ENCODE data around the gene PADI6.

Gene PADI6

DNA sequence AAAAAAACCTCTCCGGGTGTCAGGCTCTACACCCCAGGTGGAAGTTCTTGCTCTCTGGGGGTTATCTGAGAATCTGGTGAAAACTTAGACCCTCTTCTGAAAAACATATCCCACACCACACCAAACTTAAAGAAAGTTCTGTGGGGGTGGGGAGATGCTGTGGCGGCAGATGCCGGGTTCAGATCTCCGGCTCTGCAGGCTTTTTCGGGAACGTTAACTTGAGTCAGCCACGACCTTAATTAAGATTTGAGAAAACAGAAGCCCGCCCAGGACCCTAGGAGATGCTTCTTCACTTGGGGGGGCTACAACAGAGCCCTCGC, 65.2 kb downstream of the PADI6 start:
- no peak for DNase-seq

GRCh38 chr1:17437580-17438317, 65.8 kb downstream of the PADI6 start:
- DNase-seq: peak; percentile 36

- peak; percentile 53 for DNase-seq
Observed at GRCh38 chr1:17438318-17439249, 66.6 kb downstream of the PADI6 start.

DNA sequence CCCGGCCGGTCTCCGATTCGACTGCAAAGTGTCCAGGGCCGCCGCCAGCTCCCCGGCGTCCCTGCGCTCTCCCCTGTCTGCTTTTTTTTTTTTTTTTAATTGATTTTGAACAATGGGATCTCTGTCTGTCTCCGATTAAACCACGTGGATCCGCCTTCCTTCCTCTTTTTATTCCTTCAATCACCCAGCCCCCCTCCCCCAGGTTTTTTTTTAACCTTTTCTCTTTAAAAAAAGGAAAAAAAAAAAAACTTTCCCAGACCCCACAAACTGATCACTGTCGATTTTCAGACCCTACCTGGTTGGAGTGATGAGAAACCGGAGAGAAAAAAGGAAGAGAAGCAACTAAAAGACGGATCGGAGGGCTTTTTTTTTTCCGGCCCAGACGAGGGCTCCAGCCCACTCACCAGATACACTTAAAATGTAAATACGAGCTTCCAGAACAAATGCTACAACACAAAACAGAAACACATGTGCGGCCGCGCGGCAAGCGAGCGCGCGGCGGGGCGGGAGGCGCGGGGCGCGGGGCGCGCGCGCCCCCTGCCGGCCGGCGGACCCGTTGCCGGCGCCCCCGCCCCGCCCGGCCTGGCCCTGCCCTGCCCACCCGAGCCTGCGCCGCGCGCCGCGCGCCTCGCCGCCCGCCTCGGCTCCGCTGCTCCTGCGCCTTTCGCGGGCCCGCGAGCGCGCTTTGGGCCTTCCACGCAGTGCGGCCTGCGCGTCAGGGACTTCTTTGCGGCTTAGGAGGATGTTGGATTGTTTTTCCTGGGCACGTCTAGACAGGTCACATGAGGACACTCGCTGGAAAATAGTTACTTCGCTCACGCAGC, 67.5 kb downstream of the PADI6 start, which contains the start of gene RCC2:
TSS of gene RCC2 (minus strand) at position 428 of the 824 bp plus-strand sequence. CDS start 1,163 bp downstream, outside the sequence.
- DNase-seq: peak; percentile 79

- DNase-seq: no peak
Observed at GRCh38 chr1:17440074-17440826, 68.3 kb downstream of the PADI6 start.

- no peak for DNase-seq
Observed at GRCh38 chr1:17440827-17441168, 68.8 kb downstream of the PADI6 start.

GRCh38 chr1:17441265-17441992, 69.4 kb downstream of the PADI6 start:
- DNase-seq: peak; percentile 88

DNA sequence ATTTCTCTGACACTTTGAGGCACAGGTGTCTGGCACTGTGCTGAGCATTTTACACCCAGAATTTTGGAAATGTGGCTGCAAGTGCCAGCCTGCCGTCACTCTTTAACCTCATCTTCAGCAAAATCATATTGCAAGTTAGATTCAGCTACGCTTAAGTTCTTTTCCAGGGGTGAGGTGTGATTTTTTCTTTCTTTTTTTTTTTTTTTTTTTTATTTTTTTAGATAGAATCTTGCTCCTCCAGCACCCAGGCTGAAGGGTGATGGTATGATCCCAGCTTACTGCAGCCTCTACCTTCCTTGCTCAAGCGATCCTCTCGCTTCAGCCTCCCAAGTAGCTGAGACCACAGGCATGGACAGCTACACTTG, 70.0 kb downstream of the PADI6 start:
- no peak for DNase-seq

GRCh38 chr1:17442841-17443240, 70.8 kb downstream of the PADI6 start:
- DNase-seq: no peak

DNA sequence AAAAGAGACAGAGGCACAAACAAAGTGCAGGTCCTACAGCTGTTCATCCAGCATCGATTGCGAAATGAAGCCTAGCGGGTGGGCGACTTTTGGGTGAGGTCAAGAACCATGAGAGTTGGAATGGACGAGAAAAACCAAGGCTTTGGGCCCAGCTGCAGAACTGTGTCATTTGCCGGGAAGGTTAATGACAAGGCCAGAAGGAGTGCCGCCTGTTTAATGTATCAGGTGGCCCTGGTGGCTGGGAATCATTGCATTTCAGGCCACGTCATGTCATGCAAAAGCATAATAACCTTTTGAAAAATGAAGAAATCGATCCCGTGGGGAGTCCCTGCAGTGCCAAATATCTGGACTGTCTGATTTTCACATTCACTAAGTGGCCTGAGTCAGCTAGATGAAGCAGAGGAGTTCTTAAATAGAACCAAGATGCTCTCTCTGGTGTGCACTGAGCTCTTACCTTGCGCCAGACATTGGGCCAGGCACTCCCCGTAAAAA, 75.6 kb downstream of the PADI6 start:
- no peak for DNase-seq
